Neutrophil (primary cell): ENCODE data around the gene SLC7A6.

Experiments used
- H3K27ac ChIP-seq: fragments of 200-600 bp; sonication (generic); 2 replicates; pipeline ENCODE4 v1.5.1; 2016; ENCODE audit warnings: mild to moderate bottlenecking, moderate library complexity
- H3K27me3 ChIP-seq: fragments of 200-600 bp; sonication (generic); 2 replicates; pipeline ENCODE4 v1.6.0; 2016; ENCODE audit warnings: mild to moderate bottlenecking
- H3K36me3 ChIP-seq: fragments of 200-600 bp; sonication (generic); 2 replicates; pipeline ENCODE4 v1.5.1; 2017
- H3K4me1 ChIP-seq, 2 experiments: fragments of 200-600 bp in 1 of 2; sonication (generic) in 1 of 2; 1 replicate in 1 of 2; 2 replicates in 1 of 2; pipeline versions ENCODE4 v1.5.1 to v1.6.1; 2013 to 2016; ENCODE audit warnings: low read depth in 1 of 2, low read length in 1 of 2, mild to moderate bottlenecking in 1 of 2, moderate library complexity in 1 of 2; ENCODE audit not compliant: control insufficient read depth in 1 of 2, insufficient read depth in 1 of 2
- H3K4me3 ChIP-seq, 2 experiments: fragments of 200-600 bp in 1 of 2; sonication (generic) in 1 of 2; 1 replicate in 1 of 2; 2 replicates in 1 of 2; pipeline ENCODE4 v1.5.1; 2013 to 2016; ENCODE audit warnings: low read depth in 1 of 2, low read length in 1 of 2, mild to moderate bottlenecking in 1 of 2, moderate library complexity in 1 of 2
- H3K9me3 ChIP-seq: fragments of 200-600 bp; sonication (generic); 2 replicates; pipeline ENCODE4 v1.5.1; 2016
- TF ChIP-seq, protein P1 (sequence below): fragments of 200-600 bp; sonication (generic); IDR thresholded peaks from 2 replicates; pipeline ENCODE4 v1.5.1; 2016; ENCODE audit warnings: antibody characterized with exemption

The SLC7A6 gene

DNA sequence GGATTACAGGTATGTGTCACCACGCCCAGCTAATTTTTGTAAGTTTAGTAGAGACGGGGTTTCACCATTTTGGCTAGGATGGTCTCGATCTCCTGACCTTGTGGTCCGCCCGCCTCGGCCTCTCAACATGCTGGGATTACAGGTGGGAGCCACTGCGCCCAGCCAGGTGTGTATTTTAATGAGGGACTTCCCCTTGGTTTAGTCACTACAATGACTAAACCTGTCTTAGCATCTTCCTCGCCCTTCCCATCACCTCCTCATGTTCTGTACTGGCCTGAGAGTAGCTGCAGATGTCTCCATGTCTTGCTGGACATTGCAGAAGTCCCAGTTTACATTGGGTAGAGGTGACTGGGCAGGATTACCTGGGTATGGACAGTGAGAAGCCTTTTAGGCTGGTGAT is 9.6 kb downstream of the SLC7A6 start:
- H3K9me3 ChIP-seq: no peaks in the 10 kb centered on the region
- H3K27me3 ChIP-seq: no peaks in the 10 kb centered on the region
- no peak overlapping the region for H3K27ac ChIP-seq
- H3K36me3 ChIP-seq: no peaks in the 10 kb centered on the region
- no peak overlapping the region for H3K4me3 ChIP-seq
- no peaks in the 10 kb centered on the region for H3K4me1 ChIP-seq
- TF ChIP-seq, protein P1, sequence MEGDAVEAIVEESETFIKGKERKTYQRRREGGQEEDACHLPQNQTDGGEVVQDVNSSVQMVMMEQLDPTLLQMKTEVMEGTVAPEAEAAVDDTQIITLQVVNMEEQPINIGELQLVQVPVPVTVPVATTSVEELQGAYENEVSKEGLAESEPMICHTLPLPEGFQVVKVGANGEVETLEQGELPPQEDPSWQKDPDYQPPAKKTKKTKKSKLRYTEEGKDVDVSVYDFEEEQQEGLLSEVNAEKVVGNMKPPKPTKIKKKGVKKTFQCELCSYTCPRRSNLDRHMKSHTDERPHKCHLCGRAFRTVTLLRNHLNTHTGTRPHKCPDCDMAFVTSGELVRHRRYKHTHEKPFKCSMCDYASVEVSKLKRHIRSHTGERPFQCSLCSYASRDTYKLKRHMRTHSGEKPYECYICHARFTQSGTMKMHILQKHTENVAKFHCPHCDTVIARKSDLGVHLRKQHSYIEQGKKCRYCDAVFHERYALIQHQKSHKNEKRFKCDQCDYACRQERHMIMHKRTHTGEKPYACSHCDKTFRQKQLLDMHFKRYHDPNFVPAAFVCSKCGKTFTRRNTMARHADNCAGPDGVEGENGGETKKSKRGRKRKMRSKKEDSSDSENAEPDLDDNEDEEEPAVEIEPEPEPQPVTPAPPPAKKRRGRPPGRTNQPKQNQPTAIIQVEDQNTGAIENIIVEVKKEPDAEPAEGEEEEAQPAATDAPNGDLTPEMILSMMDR: no peak

DNA sequence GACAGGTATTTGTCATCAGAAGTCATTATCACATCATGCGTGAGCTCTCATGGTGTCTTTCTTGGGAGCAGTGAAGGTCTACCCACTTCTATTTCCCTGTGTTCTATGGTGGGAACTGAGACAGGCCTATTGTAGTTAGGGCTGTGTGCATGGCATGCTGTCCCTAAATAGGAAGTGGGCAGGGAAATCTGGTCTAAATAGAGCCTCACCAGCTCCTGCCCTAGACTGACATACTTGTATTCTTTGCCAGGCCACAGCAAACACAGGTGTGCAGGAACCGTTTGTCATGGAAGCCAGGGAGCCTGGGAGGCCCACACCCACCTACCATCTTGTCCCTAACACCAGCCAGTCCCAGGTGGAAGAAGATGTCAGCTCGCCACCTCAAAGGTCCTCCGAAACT is 10.1 kb downstream of the SLC7A6 start:
- H3K9me3 ChIP-seq: no peaks in the 10 kb centered on the region
- no peaks in the 10 kb centered on the region for H3K27me3 ChIP-seq
- no peak overlapping the region for H3K27ac ChIP-seq
- no peak overlapping the region for H3K4me3 ChIP-seq
- H3K4me1 ChIP-seq: no peaks in the 10 kb centered on the region
- no peaks in the 10 kb centered on the region for H3K36me3 ChIP-seq
- TF ChIP-seq, protein P1: no peak

DNA sequence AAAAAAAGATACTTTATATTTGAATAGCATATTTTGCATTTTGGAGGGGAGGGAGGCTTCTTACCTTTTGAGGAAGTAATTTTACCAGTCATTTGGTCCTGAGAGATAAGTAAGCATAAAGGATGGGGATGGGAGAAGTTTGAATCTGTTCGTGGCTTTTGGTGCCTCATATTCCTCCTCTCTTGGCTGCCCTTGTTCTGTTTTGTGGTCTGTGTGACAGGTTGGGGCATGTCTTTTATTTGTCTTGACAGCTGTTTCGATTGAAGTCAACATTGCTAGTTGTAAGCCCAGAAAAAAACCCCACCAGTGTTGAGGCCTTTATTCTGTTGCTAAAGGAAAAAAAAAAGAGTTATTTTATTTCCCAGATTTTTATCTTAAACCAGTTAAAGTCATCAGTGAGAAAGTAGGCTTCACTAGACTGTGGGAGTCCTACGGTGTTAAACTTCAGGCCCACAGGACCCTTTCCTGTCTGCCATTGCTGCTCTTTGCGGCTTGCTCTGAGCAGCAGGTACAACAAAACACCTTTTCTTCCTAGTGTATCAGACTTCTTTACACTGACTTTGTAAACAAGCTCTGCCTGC is 11.4 kb downstream of the SLC7A6 start:
- Histone ChIP-seq H3K27ac (no peak overlapping the region), H3K4me1 (peaks cover 0 to 4% of the 10 kb centered on the region in 2 experiments)

DNA sequence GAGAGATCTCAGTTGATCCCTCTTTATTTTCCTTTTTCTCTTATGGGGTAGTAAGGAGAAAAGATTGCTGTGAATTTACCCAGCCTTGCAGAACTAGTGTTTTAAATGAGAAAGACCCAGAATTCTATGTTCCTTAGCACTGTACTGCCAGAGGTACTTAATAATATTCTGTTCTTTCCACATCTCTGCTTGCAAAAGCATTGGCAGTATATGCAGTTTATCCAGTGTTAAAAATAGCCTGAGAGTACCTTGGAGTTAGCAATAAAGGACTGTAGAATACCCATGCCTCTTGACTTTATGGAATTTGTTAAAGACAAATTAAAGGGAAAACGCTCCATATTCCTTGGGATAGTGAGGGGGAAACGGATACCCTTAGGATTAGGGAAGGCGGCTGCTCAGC is 11.9 kb downstream of the SLC7A6 start:
- H3K4me1 ChIP-seq: peaks cover 0 to 4% of the 10 kb centered on the region in 2 experiments
- no peak overlapping the region for H3K27ac ChIP-seq
- H3K36me3 ChIP-seq: no peaks in the 10 kb centered on the region
- TF ChIP-seq, protein P1: no peak
- H3K9me3 ChIP-seq: no peaks in the 10 kb centered on the region
- H3K27me3 ChIP-seq: no peaks in the 10 kb centered on the region
- H3K4me3 ChIP-seq: no peak overlapping the region

More for the DNA sequence above, 11.4 kb downstream of the SLC7A6 start:
- Histone ChIP-seq H3K27me3 (no peaks in the 10 kb centered on the region), H3K4me3 (no peak overlapping the region), H3K9me3 (no peaks in the 10 kb centered on the region), H3K36me3 (no peaks in the 10 kb centered on the region)
- TF ChIP-seq, protein P1: no peak

DNA sequence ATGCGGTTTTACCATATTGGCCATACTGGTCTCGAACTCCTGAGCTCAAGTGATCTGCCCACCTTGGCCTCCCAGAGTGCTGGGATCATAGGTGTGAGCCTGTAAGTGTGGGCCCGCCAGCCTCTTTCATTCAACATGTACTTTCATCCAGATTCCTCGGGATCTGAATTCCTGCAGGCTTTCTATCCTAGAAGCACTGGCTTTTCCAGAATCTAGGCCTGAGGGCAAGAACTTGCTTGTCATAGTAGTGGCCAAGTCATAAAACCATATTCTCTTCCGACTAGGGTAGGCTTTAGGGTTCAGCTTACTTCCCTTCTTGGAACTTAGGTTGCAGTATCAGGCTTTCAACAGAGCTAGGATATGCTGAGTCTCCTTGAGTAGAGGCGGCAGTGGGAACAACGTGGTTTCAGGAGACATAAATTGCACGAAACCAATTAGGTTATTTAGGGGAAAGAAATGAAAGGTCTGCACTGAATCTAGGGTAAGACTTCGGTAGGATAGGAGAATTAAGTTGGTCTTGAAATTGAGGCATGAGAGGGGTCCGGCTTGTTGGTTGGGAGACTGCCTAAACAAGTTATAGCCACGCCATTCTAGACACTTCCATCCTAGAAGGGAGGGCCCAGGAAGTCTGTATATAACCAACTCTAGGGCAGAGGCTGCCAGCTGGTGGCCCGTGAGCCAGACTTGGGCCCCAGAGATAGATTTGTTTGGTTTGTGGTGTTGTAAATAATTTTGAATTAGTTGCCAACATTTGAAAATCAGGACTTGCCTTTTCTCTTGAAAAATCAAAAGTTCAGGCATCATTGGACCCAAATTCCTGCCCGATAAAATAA is 15.6 kb downstream of the SLC7A6 start:
- Histone ChIP-seq H3K36me3 (no peaks in the 10 kb centered on the region), H3K4me1 (peaks cover 23 to 25% of the 10 kb centered on the region in 2 experiments)

More for the DNA sequence above, 15.6 kb downstream of the SLC7A6 start:
- Histone ChIP-seq H3K4me3 (no peak overlapping the region), H3K27me3 (no peaks in the 10 kb centered on the region), H3K27ac (no peak overlapping the region), H3K9me3 (no peaks in the 10 kb centered on the region)
- TF ChIP-seq, protein P1: no peak
